ENCODE data around the gene DCLK1.

Gene DCLK1

DNA sequence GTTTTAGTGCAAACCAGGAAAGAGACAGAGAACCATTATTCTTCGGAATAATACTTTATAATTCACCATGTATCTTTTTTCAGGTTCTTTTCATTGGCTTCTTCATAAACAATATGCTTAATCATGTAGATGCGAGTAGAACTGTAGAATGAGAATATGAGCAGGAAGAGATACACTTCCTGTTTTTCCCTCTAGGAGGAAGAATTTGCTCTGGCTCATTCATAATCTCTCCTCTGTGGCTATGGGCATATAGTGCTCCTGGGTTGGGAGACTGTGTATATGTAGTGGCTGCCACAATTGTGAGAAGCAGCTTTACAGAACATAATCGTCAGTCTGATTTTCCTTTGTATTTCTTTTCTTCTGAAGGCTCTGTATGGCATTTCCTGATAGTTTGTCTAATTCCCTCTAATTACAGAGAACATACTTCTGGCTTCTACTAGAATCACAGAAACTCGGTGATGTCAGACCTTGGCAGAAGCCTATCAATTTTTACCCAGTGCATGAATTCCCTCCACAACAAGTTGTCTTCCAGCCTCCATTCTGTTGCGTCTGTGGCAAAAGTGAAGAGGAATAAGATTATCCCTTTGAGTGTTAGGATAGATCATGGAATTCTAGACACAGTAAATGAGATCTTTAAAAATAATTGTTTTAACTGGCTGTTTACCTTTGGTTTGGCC lies 2.9 kb upstream of the DCLK1 start:
- H3K4me3 ChIP-seq (ENCODE audit: low read depth, low read length), result no peak overlapping the region
- TF ChIP-seq, protein P1, sequence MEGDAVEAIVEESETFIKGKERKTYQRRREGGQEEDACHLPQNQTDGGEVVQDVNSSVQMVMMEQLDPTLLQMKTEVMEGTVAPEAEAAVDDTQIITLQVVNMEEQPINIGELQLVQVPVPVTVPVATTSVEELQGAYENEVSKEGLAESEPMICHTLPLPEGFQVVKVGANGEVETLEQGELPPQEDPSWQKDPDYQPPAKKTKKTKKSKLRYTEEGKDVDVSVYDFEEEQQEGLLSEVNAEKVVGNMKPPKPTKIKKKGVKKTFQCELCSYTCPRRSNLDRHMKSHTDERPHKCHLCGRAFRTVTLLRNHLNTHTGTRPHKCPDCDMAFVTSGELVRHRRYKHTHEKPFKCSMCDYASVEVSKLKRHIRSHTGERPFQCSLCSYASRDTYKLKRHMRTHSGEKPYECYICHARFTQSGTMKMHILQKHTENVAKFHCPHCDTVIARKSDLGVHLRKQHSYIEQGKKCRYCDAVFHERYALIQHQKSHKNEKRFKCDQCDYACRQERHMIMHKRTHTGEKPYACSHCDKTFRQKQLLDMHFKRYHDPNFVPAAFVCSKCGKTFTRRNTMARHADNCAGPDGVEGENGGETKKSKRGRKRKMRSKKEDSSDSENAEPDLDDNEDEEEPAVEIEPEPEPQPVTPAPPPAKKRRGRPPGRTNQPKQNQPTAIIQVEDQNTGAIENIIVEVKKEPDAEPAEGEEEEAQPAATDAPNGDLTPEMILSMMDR (conservative IDR thresholded peaks at IDR 0.05; ENCODE audit: low read depth, low read length), result peak; percentile 14

DNA sequence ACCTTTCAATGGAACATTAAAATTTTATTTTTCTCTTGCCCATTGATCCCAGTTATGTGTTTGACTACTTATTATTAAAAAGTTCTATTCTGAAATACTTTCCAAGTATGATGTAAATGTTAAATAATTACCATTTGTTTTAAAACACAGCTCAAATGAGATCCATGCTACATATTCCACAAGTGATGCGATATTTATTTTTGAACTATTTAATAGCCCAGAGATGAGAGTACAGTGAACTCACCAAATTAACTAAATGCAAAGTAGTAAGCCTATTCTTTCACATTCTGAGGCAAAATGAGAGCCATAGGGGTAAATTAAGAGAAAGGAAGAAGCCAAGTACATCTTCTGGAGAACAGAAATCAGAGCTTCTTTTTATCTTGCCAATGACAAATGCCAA lies 1.2 kb upstream of the DCLK1 start:
- no peak overlapping the region for H3K4me3 ChIP-seq (ENCODE audit: low read depth, low read length)
- DNase-seq (ENCODE audit: low read depth), result no peak
- TF ChIP-seq, protein P1 (conservative IDR thresholded peaks at IDR 0.05; ENCODE audit: low read depth, low read length), result no peak

More for the DNA sequence above, 2.9 kb upstream of the DCLK1 start:
- DNase-seq (ENCODE audit: low read depth), result peak; percentile 14

DNA sequence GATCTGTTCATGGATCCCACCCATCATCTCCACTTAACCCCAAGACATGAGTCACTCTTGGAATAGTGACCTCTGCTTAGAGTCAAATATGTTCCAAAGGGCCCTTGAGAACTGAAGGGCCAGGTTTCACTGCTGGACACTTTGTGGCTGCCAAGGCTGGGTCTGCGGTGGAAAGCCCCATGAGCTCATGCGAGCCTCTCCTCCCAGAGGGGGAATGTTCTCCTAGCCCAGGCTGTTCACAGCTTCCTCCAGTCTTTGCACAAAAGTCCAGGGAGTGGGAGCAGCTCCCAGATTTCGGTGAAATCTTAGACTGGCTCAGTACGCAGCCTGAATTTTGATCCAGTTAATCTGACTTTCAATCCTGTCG lies 732 bp upstream of the DCLK1 start:
- TF ChIP-seq, protein P1 (conservative IDR thresholded peaks at IDR 0.05; ENCODE audit: low read depth, low read length), result no peak
- peak overlapping the region; percentile 57 for H3K4me3 ChIP-seq (ENCODE audit: low read depth, low read length)
- DNase-seq (ENCODE audit: low read depth), result peak; percentile 69

DNA sequence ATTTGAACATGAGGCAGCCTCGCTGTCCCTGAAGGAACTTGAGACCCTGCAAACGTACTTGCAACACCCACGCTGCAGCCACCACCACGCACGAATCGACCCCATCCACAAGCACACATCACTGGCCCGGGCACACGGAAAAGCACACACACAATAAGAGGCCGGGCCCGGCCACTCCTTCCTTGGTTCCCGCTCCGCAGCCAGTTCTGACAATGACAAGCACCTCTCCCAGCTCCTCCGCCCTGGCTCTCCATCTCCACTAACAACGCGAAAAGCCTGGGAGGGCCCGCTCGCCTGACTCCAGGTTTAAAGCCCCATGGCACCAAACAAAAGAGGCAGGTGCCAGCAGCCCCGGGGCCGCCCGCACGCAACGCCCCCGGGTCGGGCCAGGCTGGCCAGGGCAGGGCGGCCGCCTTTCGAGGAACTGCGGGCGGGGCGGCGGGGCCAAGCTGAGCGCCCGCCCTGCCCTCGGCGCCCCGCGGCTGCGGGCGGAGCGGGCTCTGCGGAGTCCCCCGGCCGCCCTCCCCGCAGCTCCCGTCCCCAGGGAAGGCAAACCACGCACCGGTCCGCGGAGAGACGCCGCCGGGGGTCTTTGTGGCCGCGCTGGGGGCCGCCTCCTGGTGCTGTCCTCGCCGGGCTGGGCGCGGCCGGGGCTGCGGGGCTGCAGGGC lies 495 bp downstream of the DCLK1 start:
- peak overlapping the region; percentile 57 for H3K4me3 ChIP-seq (ENCODE audit: low read depth, low read length)
- DNase-seq (ENCODE audit: low read depth), result peak; percentile 16
- TF ChIP-seq, protein P1 (conservative IDR thresholded peaks at IDR 0.05; ENCODE audit: low read depth, low read length), result no peak

DNA sequence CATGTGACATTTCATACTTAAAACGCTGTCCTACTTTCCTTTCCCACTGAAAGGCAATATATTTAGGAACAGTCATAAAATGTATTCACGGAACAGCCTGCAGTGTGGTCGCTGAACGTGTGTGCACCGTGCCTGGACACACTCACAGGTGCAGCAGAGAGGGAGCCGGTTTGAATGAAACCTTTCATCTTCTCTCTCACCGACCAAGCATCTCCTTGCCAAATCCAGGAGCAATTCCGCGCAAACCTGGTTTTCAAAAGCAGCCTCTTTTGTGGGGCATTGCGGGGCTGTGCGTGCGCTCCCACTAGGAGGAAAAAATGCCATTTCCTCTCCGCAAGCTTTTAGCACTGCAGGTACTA lies 1.0 kb downstream of the DCLK1 start:
- DNase-seq (ENCODE audit: low read depth), result no peak
- TF ChIP-seq, protein P1 (conservative IDR thresholded peaks at IDR 0.05; ENCODE audit: low read depth, low read length), result no peak
- H3K4me3 ChIP-seq (ENCODE audit: low read depth, low read length), result peak overlapping the region; percentile 57

DNA sequence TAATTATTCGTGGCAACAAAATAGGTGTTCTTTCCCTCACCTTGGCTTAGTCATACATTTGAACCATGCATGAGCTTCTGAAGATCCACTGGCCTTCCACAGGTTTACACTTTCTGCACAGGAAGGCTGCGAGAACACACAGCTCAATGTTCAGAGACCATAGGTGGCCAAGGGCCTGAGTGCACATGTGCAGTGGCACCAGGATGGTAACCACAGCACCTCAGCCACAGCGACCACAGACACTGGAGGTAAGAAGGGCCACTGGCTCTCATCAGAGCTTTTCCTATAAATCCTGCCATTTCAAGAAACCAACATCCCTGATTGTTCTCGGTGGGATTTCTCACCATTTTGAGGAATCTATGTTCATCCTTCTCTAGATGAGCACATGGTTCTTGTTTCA lies 1.6 kb downstream of the DCLK1 start:
- no peak for DNase-seq (ENCODE audit: low read depth)
- TF ChIP-seq, protein P1 (conservative IDR thresholded peaks at IDR 0.05; ENCODE audit: low read depth, low read length), result no peak
- H3K4me3 ChIP-seq (ENCODE audit: low read depth, low read length), result no peak overlapping the region

DNA sequence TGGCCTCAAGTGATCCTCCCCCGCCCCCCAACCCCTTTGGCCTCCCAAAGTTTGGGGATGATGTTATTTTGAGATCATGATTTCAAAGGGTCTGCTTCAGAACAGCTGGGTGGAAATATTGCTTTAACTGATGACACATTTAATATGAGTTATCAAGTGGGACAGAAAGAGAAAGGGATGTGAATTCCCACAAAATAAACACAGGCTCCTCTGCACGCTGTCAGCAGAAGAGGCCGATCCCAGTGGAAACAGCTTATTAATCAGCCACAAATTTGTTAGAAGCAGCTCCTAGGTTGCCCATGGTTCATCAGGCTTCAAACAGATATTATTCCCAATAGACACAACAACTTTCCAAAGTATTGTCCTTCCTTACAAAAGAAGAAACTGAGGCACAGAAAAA lies 4.7 kb downstream of the DCLK1 start:
- no peak for DNase-seq (ENCODE audit: low read depth)
- TF ChIP-seq, protein P1 (conservative IDR thresholded peaks at IDR 0.05; ENCODE audit: low read depth, low read length), result no peak
- H3K4me3 ChIP-seq (ENCODE audit: low read depth, low read length), result no peak overlapping the region
